ENCODE measurements around the gene PLSCR1.
"Not testable (repeated sequence)": the region's sequence is repeated elsewhere in the genome, so short reads cannot be mapped to it uniquely, and the experiment has no call there.

The PLSCR1 gene

GRCh38 chr3:146547235-146547835, 2.9 kb upstream of the PLSCR1 start:
- no peak for FAIRE-seq

GRCh38 chr3:146546366-146546965, 2.1 kb upstream of the PLSCR1 start:
- FAIRE-seq = no peak

GRCh38 chr3:146544929-146545528, 622 bp upstream of the PLSCR1 start:
- FAIRE-seq = no peak

GRCh38 chr3:146543461-146544001, 876 bp downstream of the PLSCR1 start:
- FAIRE-seq = no peak

GRCh38 chr3:146542978-146543377, 1.4 kb downstream of the PLSCR1 start:
- FAIRE-seq = no peak

GRCh38 chr3:146542179-146542578, 2.2 kb downstream of the PLSCR1 start:
- no peak for FAIRE-seq

GRCh38 chr3:146540978-146541377, 3.4 kb downstream of the PLSCR1 start:
- no peak for FAIRE-seq

- FAIRE-seq = no peak
Observed at GRCh38 chr3:146540236-146540635, 4.2 kb downstream of the PLSCR1 start.

- no peak for FAIRE-seq
Observed at GRCh38 chr3:146539315-146539714, 5.1 kb downstream of the PLSCR1 start.

GRCh38 chr3:146537603-146538002, 6.8 kb downstream of the PLSCR1 start:
- no peak for FAIRE-seq

- no peak for FAIRE-seq
Observed at GRCh38 chr3:146536681-146537080, 7.7 kb downstream of the PLSCR1 start.

GRCh38 chr3:146532406-146532805, 12.0 kb downstream of the PLSCR1 start:
- no peak for FAIRE-seq

- no peak for FAIRE-seq
Observed at GRCh38 chr3:146530609-146531008, 13.8 kb downstream of the PLSCR1 start.

GRCh38 chr3:146529021-146529420, 15.4 kb downstream of the PLSCR1 start:
- no peak for FAIRE-seq

- FAIRE-seq = no peak
Observed at GRCh38 chr3:146524961-146525360, 19.4 kb downstream of the PLSCR1 start.

- no peak for FAIRE-seq
Observed at GRCh38 chr3:146523531-146523930, 20.9 kb downstream of the PLSCR1 start.

- FAIRE-seq = not testable (repeated sequence)
Observed at GRCh38 chr3:146522174-146523158, 21.9 kb downstream of the PLSCR1 start.

- FAIRE-seq = no peak
Observed at GRCh38 chr3:146521394-146521793, 23.0 kb downstream of the PLSCR1 start.

GRCh38 chr3:146519810-146520209, 24.6 kb downstream of the PLSCR1 start:
- no peak for FAIRE-seq

- no peak for FAIRE-seq
Observed at GRCh38 chr3:146517684-146518435, 26.5 kb downstream of the PLSCR1 start.

- FAIRE-seq = no peak
Observed at GRCh38 chr3:146513386-146514051, 30.9 kb downstream of the PLSCR1 start.
